ENCODE results near the gene PSTPIP1.

DNA sequence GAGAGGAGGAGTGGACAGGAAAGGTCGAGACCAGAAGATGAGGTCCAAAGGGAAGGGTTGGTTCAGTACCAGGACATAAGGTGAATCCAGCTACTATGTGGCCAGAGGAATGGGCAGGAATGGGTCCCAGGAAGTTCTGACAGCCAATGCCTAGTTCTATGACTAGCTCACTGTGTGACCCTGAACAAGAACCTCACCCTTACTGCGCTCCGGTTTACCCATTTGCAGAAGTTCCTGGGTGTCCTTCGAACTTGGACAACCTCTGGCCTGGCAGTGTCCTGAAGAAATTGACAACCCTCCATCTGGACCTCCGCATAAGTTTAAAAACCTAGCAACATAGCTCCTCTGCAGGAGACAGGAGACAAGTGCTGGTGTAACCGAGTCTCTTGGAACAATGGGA, 12.2 kb upstream of the PSTPIP1 start:
- TF ChIP-seq POLR2A (IDR thresholded peaks at IDR 0.05; ENCODE audit: low read depth) (no peak), EP300 (IDR thresholded peaks at IDR 0.05) (no peak)
- TF ChIP-seq, protein P1, sequence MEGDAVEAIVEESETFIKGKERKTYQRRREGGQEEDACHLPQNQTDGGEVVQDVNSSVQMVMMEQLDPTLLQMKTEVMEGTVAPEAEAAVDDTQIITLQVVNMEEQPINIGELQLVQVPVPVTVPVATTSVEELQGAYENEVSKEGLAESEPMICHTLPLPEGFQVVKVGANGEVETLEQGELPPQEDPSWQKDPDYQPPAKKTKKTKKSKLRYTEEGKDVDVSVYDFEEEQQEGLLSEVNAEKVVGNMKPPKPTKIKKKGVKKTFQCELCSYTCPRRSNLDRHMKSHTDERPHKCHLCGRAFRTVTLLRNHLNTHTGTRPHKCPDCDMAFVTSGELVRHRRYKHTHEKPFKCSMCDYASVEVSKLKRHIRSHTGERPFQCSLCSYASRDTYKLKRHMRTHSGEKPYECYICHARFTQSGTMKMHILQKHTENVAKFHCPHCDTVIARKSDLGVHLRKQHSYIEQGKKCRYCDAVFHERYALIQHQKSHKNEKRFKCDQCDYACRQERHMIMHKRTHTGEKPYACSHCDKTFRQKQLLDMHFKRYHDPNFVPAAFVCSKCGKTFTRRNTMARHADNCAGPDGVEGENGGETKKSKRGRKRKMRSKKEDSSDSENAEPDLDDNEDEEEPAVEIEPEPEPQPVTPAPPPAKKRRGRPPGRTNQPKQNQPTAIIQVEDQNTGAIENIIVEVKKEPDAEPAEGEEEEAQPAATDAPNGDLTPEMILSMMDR (IDR thresholded peaks at IDR 0.05): no peak
